Fibroblast of the aortic adventitia (primary cell): Measurements from ENCODE around the gene ZMYND19. TPM values are rescaled to one million over a fixed set of nuclear protein-coding genes. Genes with fewer than 3 reads are reported as not detected.
A peak's percentile ranks its signal among the peaks of the same experiment; 100 is the strongest.
"Not testable (repeated sequence)": the region's sequence is repeated elsewhere in the genome, so short reads cannot be mapped to it uniquely, and the experiment has no call there.

ENCODE experiments used
- DNase-seq: peaks from one replicate; pipeline ENCODE4 v3.0.0-alpha.2; 2010; ENCODE audit warnings: low read depth
- H3K4me3 ChIP-seq: 2 replicates; pipeline ENCODE4 v1.5.1; 2011; ENCODE audit warnings: low read depth, mild to moderate bottlenecking, control low read depth, low read length, moderate library complexity
- total RNA-seq: library from RNA; depleted of rRNA; stranded (reverse); fragments of >200 nt; gene quantifications from 2 replicates; pipeline ENCODE4 v1.2.3, GENCODE V29; 2012; ENCODE audit warnings: low replicate concordance
- TF ChIP-seq, protein P1 (sequence below): IDR thresholded peaks from 2 replicates; pipeline ENCODE4 v1.5.1; 2011; ENCODE audit warnings: mild to moderate bottlenecking, low read length, control low read depth, inconsistent platforms; ENCODE audit not compliant: insufficient read depth

The ZMYND19 gene
- total RNA-seq, 1 donor: 15.5 TPM

DNA sequence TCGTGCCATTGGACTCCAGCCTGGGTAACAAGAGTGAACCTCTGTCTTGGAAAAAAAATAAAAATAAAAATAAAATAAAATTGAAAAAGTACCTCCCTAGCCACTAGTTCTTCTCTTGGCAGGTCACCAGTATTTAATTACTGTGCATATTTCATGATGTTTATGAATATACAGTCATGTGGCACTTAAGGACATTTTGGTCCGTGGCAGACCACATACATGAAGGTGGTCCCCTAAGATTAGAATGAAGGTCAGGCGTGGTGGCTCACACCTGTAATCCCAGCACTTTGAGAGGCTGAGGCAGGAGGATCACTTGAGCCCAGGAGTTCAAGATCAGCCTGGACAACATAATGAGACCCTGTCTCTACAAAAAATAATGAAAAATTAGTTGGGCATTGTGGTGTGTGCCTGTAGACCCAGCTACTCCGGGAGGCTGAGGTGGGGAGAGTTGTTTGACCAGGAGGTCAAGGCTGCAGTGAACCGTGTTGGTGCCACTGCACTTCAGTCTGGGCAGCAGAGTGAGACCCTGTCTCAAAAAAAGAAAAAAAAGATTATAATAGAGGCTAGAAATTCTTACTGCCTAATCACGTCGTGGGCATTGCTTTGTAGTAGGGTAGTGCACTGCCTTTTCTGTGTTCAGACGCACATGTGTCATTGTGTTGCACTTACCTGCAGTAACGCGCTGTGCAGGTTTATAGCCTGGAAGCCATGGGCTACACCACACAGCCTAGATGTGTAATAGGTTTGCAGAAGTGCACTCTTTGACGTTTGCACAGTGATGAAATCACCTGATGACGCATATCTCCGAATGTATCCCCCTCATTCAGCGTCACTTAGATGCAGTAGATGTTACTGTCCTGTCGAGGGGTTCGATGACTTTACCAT is 41.3 kb upstream of the ZMYND19 start:
- DNase-seq: no peak
- no peak overlapping the region for H3K4me3 ChIP-seq
- TF ChIP-seq, protein P1, sequence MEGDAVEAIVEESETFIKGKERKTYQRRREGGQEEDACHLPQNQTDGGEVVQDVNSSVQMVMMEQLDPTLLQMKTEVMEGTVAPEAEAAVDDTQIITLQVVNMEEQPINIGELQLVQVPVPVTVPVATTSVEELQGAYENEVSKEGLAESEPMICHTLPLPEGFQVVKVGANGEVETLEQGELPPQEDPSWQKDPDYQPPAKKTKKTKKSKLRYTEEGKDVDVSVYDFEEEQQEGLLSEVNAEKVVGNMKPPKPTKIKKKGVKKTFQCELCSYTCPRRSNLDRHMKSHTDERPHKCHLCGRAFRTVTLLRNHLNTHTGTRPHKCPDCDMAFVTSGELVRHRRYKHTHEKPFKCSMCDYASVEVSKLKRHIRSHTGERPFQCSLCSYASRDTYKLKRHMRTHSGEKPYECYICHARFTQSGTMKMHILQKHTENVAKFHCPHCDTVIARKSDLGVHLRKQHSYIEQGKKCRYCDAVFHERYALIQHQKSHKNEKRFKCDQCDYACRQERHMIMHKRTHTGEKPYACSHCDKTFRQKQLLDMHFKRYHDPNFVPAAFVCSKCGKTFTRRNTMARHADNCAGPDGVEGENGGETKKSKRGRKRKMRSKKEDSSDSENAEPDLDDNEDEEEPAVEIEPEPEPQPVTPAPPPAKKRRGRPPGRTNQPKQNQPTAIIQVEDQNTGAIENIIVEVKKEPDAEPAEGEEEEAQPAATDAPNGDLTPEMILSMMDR: no peak

DNA sequence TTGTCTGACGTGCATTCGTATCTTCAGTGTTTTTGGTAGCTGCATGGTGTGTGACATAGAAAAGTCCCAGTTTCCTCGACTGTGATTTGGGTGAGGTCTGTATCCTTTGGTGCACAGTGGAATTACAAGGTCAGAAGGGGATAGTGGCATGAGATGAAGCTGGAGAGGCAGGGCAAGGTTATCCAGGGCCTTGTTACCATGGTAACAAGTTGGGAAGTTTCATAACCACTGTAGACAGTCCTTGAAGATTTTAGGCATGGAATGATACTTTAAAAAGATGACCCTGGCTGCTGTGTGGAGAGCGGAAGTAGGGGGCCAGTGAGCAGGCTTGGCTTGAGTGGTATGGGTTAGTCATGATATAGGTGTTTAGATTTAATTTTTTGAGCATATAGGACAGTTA is 40.4 kb upstream of the ZMYND19 start:
- TF ChIP-seq, protein P1: no peak
- no peak for DNase-seq
- H3K4me3 ChIP-seq: no peak overlapping the region

DNA sequence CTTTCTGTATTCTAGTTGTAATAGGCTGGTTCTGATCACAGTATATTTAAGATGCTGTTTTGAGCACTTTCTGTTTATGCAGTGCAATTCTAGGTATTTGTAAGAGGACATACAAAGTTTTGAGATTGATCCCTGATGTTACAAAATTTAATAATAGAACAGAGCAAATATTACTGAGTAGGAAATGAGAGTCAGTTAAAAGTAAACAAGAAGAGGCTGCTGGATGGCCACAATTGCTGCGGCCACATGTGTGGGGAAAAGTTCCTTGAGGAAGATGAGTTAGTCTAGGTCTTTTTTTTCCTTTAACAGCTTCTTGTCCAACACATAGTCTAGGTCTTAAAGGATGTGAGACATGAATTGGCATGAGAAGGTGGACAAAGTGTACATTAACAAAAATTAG is 39.8 kb upstream of the ZMYND19 start:
- no peak for DNase-seq
- TF ChIP-seq, protein P1: no peak
- no peak overlapping the region for H3K4me3 ChIP-seq

DNA sequence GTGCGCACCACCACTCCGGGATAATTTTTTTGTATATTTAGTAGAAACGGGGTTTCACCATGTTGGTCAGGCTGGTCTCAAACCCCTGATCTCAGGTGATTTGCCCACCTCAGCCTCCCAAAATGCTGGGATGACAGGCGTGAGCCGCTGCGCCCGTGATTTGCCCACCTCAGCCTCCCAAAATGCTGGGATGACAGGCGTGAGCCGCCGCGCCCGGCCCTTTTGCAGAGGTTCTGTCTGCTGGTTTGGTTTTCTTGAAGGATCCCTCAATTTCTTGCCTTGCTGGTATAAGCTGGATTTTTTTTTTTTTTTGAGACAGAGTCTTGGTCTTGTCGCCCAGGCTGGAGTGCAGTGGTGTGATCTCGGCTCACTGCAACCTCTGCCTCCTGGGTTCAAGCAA is 37.1 kb upstream of the ZMYND19 start:
- DNase-seq, H3K4me3 ChIP-seq: not testable (repeated sequence)

DNA sequence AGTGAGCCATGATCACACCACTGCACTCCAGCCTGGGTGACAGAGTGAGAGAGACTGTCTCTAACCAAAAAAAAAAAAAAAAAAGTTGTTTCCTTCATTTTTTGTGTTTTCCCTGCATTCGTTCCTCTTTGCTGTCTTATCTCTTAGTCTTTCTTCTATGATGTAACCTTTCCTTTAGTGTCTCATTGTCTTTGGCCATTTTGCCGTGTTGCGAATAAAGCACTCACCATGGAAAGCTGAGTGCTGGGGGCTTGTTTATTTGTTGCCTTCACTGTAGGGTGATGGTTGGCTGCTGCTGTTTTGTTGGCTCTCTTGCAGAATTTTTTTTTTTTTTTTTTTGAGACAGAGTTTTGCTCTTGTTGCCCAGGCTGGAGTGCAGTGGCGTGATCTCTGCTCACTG is 36.2 kb upstream of the ZMYND19 start:
- TF ChIP-seq, protein P1: no peak
- DNase-seq: no peak
- H3K4me3 ChIP-seq: no peak overlapping the region

DNA sequence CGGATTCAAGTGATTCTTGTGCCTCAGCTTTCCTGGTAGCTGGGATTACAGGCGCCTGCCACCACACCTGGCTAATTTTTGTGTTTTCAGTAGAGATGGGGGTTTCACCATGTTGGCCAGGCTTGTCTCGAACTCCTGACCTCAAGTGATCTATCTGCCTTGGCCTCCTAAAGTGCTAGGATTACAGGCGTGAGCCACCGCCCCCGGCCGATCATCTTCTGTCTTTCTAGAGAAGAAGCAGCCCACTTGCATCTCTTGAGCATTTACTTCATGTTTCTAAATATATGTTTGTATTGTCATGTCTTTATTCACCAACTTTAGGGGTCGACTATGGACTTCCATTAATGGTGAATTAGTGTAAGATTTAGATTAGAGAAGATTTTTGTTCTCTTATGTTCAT is 31.9 kb upstream of the ZMYND19 start:
- not testable (repeated sequence) for DNase-seq, H3K4me3 ChIP-seq

DNA sequence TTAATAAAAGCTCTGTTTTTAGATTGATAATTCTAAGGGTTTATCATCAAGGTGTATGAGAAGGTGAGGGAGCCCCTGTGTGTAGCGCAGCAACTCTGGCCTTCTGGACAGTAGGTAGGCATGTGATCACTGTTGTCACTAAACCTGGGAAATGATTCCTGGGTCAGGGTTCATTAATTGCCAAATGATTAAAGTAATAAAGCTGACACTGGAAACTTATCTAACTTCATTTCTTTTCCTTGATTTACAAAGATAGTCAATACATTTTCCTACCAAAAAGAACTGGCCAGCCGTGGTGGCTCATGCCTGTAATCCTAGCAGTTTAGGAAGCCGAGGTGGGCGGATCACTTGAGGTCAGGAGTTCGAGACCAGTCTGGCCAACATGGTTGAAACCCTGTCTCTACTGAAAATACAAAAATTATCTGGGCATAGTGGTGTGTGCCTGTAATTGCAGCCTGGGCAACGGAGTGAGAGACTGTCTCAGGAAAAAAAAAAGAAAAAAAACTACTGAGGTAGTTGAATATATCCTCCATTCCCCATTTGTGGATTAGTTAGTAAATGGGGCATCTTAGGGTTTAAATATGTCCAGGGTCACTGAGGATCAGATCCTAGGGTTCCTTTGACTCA is 30.9 kb upstream of the ZMYND19 start:
- DNase-seq: no peak
- no peak overlapping the region for H3K4me3 ChIP-seq
- TF ChIP-seq, protein P1: peak; percentile 56
